ENCODE data around the gene CNKSR3.

The CNKSR3 gene

GRCh38 chr6:154500769-154501577 is 9.5 kb downstream of the CNKSR3 start:
- no peaks in the 10 kb centered on the region for H3K27me3 ChIP-seq
- H3K4me3 ChIP-seq: no peak overlapping the region
- intact Hi-C loops (cut with DNase I; ENCODE audit: low total_unique reads): loop anchor here (10.0 kb wide), 1 partner anchor 86 kb away; no protein-coding TSS in a partner anchor
- peak in 1 of 2 experiments; percentile 32 for TF ChIP-seq CTCF (IDR thresholded peaks at IDR 0.05)
- peaks cover 0 to 37% (median 2%) of the 10 kb centered on the region in 4 donors for H3K4me1 ChIP-seq
- no peaks in the 10 kb centered on the region for H3K9me3 ChIP-seq
- no peak overlapping the region for H3K27ac ChIP-seq
- no peak for DNase-seq
- no peaks in the 10 kb centered on the region for H3K36me3 ChIP-seq

GRCh38 chr6:154499855-154500589 is 10.5 kb downstream of the CNKSR3 start:
- no peak overlapping the region for H3K27ac ChIP-seq
- H3K4me1 ChIP-seq: peaks cover 0 to 42% (median 2%) of the 10 kb centered on the region in 4 donors
- TF ChIP-seq CTCF (IDR thresholded peaks at IDR 0.05): no peak
- H3K36me3 ChIP-seq: no peaks in the 10 kb centered on the region
- no peak for DNase-seq
- H3K27me3 ChIP-seq: no peaks in the 10 kb centered on the region
- no peaks in the 10 kb centered on the region for H3K9me3 ChIP-seq
- H3K4me3 ChIP-seq: no peak overlapping the region
- intact Hi-C loops (cut with DNase I; ENCODE audit: low total_unique reads): loop anchor here (10.0 kb wide), 1 partner anchor 85 kb away; no protein-coding TSS in a partner anchor

GRCh38 chr6:154498340-154498934 is 12.0 kb downstream of the CNKSR3 start:
- no peak overlapping the region for H3K27ac ChIP-seq

GRCh38 chr6:154496793-154497517 is 13.5 kb downstream of the CNKSR3 start:
- no peaks in the 10 kb centered on the region for H3K27me3 ChIP-seq
- H3K36me3 ChIP-seq: no peaks in the 10 kb centered on the region
- peaks cover 0 to 38% (median 4%) of the 10 kb centered on the region in 4 donors for H3K4me1 ChIP-seq
- no peak overlapping the region for H3K4me3 ChIP-seq
- DNase-seq: no peak
- H3K27ac ChIP-seq: no peak overlapping the region
- no peak for TF ChIP-seq CTCF (IDR thresholded peaks at IDR 0.05)
- intact Hi-C loops (cut with DNase I; ENCODE audit: low total_unique reads): no loop called here
- no peaks in the 10 kb centered on the region for H3K9me3 ChIP-seq

More at GRCh38 chr6:154498340-154498934, 12.0 kb downstream of the CNKSR3 start:
- Histone ChIP-seq H3K4me1 (peaks cover 0 to 39% (median 3%) of the 10 kb centered on the region in 4 donors), H3K36me3 (no peaks in the 10 kb centered on the region), H3K27me3 (no peaks in the 10 kb centered on the region), H3K4me3 (no peak overlapping the region), H3K9me3 (no peaks in the 10 kb centered on the region)
- TF ChIP-seq CTCF (IDR thresholded peaks at IDR 0.05): no peak
- no peak for DNase-seq
- intact Hi-C loops (cut with DNase I; ENCODE audit: low total_unique reads): no loop called here

GRCh38 chr6:154496186-154496585 is 14.3 kb downstream of the CNKSR3 start:
- H3K27ac ChIP-seq: no peak overlapping the region

More at GRCh38 chr6:154496186-154496585, 14.3 kb downstream of the CNKSR3 start:
- DNase-seq: no peak
- no peak for TF ChIP-seq CTCF (IDR thresholded peaks at IDR 0.05)
- Histone ChIP-seq H3K4me1 (peaks cover 0 to 45% (median 5%) of the 10 kb centered on the region in 4 donors), H3K9me3 (no peaks in the 10 kb centered on the region), H3K36me3 (no peaks in the 10 kb centered on the region), H3K4me3 (no peak overlapping the region), H3K27me3 (no peaks in the 10 kb centered on the region)
- intact Hi-C loops (cut with DNase I; ENCODE audit: low total_unique reads): no loop called here

All from tibial artery (tissue), 4 donors.